ENCODE results near the gene CHRM1.

Gene CHRM1

DNA sequence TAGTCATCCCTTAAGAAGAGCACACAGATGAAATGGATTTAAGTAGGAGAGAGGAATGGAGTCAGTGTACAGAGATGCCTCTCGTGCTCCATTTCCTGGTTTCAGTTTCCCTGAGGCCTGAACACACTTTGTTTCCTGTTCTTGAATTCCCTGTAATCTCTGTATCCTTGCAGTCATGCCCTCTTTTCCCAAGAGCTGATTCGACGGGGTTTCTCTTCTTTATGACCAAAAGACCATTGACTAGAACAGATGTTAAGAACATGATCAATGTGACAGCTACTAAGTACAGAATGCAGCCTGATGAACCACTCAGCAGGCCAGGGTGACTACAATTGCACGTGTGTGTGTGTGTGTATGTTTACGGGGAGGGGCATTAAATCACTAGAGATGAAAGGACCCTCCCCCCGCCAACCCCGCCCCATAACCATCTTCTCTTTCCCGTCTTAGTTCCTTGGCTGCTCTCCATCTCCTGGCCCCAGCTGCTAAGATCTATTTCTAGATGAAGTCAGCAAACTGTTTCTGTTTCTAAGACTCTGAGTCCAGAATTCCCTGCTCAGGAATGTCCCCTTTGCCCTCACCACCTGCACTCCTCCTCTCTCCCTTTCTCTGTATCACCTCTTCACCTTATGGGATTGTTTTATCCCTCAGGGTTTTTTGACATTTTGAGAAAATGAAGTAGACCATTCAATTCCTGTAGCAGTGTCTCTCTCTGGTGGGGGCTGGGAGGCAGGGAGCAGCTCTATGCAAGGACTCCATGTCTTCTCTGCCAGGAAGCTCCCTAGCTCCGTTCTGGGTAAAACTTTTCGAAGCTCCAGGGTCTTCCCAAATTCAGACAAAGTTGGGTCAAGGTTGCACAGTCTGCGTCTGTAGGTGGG is 37.6 kb upstream of the CHRM1 start:
- Histone ChIP-seq H3K4me2 (ENCODE audit: low read length) (no peak overlapping the region), H3K79me1 (ENCODE audit: low read length) (no peaks in the 10 kb centered on the region), H2BK120ac (ENCODE audit: low read depth, low read length) (no peak overlapping the region), H4K8ac (ENCODE audit: low read depth, low read length) (no peak overlapping the region), H2BK15ac (replicated peaks; ENCODE audit: low read depth) (no peak overlapping the region), H3K4ac (ENCODE audit: low read depth, low read length) (no peak overlapping the region), H2AK5ac (ENCODE audit: low read length) (no peak overlapping the region), H3K18ac (ENCODE audit: low read length) (no peak overlapping the region), H4K5ac (ENCODE audit: low read length) (no peak overlapping the region), H3K36me3 (ENCODE audit: control insufficient read depth, insufficient read depth, low read length) (no peaks in the 10 kb centered on the region), H3K4me3 (ENCODE audit: low read length) (no peak overlapping the region), H2BK5ac (ENCODE audit: low read length) (no peak overlapping the region), H3K4me1 (ENCODE audit: control insufficient read depth, low read depth, low read length) (no peaks in the 10 kb centered on the region), H3K23ac (ENCODE audit: low read length) (no peak overlapping the region), H3K56ac (ENCODE audit: low read length) (no peak overlapping the region), H3K27ac (ENCODE audit: low read depth, low read length) (no peak overlapping the region), H3K79me2 (ENCODE audit: control insufficient read depth, insufficient read depth, low read length) (no peaks in the 10 kb centered on the region), H3K9ac (ENCODE audit: low read length) (no peak overlapping the region), H3K27me3 (ENCODE audit: insufficient read depth, low read length, poor library complexity) (no peaks in the 10 kb centered on the region)
- no CpG with 5 or more reads among the region's 11 CpGs for WGBS (ENCODE audit: extremely low coverage, insufficient coverage, low lambda C conversion rate)
- DNase-seq, result no peak

DNA sequence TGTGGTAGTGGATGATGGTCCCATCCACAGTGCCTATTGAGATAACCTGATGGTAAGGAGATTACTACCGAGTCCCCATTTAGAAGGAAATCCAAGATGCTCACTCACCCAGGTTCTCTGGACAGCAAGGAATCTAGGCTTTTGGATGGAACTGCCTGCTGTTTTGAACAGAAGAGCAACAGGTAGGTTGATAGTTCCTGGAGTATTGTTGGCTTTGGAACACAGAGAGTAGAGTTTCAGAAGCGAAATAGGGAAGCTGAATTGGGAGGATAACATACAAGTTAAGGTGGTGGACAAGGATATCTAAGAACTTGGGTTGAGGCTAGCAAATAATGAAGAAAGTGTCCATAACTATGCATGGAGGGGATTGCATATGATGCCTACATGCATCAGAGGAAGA is 36.0 kb upstream of the CHRM1 start:
- DNase-seq, result no peak
- no peak overlapping the region for H4K5ac ChIP-seq (ENCODE audit: low read length)
- H3K23ac ChIP-seq (ENCODE audit: low read length), result no peak overlapping the region
- no peak overlapping the region for H2BK15ac ChIP-seq (replicated peaks; ENCODE audit: low read depth)
- H3K4ac ChIP-seq (ENCODE audit: low read depth, low read length), result no peak overlapping the region
- no peak overlapping the region for H2AK5ac ChIP-seq (ENCODE audit: low read length)
- H3K27ac ChIP-seq (ENCODE audit: low read depth, low read length), result no peak overlapping the region
- H3K4me1 ChIP-seq (ENCODE audit: control insufficient read depth, low read depth, low read length), result no peaks in the 10 kb centered on the region
- no peak overlapping the region for H2BK5ac ChIP-seq (ENCODE audit: low read length)
- H3K18ac ChIP-seq (ENCODE audit: low read length), result no peak overlapping the region
- H3K36me3 ChIP-seq (ENCODE audit: control insufficient read depth, insufficient read depth, low read length), result no peaks in the 10 kb centered on the region
- no peak overlapping the region for H4K8ac ChIP-seq (ENCODE audit: low read depth, low read length)
- WGBS (ENCODE audit: extremely low coverage, insufficient coverage, low lambda C conversion rate), result no CpG with 5 or more reads among the region's 2 CpGs
- no peaks in the 10 kb centered on the region for H3K79me2 ChIP-seq (ENCODE audit: control insufficient read depth, insufficient read depth, low read length)
- no peak overlapping the region for H3K9ac ChIP-seq (ENCODE audit: low read length)
- no peak overlapping the region for H3K56ac ChIP-seq (ENCODE audit: low read length)
- H3K4me2 ChIP-seq (ENCODE audit: low read length), result no peak overlapping the region
- no peak overlapping the region for H3K4me3 ChIP-seq (ENCODE audit: low read length)
- no peaks in the 10 kb centered on the region for H3K27me3 ChIP-seq (ENCODE audit: insufficient read depth, low read length, poor library complexity)
- no peaks in the 10 kb centered on the region for H3K79me1 ChIP-seq (ENCODE audit: low read length)
- no peak overlapping the region for H2BK120ac ChIP-seq (ENCODE audit: low read depth, low read length)

DNA sequence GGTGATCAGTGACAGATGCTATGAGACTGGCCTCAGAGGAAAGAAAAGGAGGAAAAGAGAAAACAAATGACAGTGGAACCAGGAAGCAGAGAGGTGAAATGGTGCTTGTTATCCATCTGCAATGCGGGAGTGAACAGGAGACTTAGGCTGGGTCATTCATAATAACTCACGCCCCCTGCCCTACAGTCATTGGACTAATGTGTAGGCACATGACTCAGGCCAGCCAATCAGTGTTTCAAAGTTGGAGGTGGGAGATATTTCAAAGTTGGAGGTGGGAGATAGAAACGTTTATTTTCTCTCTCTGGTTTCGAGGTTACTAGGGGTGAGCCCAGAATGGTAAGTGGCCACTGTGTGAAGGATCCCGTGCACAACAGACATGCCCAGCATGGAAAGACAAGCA is 33.3 kb upstream of the CHRM1 start:
- Histone ChIP-seq H3K27ac (ENCODE audit: low read depth, low read length) (no peak overlapping the region), H2BK120ac (ENCODE audit: low read depth, low read length) (no peak overlapping the region), H3K18ac (ENCODE audit: low read length) (no peak overlapping the region), H3K36me3 (ENCODE audit: control insufficient read depth, insufficient read depth, low read length) (no peaks in the 10 kb centered on the region), H4K5ac (ENCODE audit: low read length) (no peak overlapping the region), H3K79me1 (ENCODE audit: low read length) (no peaks in the 10 kb centered on the region), H3K4ac (ENCODE audit: low read depth, low read length) (no peak overlapping the region), H3K4me3 (ENCODE audit: low read length) (no peak overlapping the region), H4K8ac (ENCODE audit: low read depth, low read length) (no peak overlapping the region), H3K27me3 (ENCODE audit: insufficient read depth, low read length, poor library complexity) (no peaks in the 10 kb centered on the region), H2AK5ac (ENCODE audit: low read length) (no peak overlapping the region), H2BK15ac (replicated peaks; ENCODE audit: low read depth) (no peak overlapping the region), H3K23ac (ENCODE audit: low read length) (no peak overlapping the region), H3K79me2 (ENCODE audit: control insufficient read depth, insufficient read depth, low read length) (no peaks in the 10 kb centered on the region), H3K56ac (ENCODE audit: low read length) (no peak overlapping the region), H3K4me1 (ENCODE audit: control insufficient read depth, low read depth, low read length) (no peaks in the 10 kb centered on the region), H3K9ac (ENCODE audit: low read length) (no peak overlapping the region), H3K4me2 (ENCODE audit: low read length) (no peak overlapping the region), H2BK5ac (ENCODE audit: low read length) (no peak overlapping the region)
- DNase-seq, result no peak
- no CpG with 5 or more reads among the region's 5 CpGs for WGBS (ENCODE audit: extremely low coverage, insufficient coverage, low lambda C conversion rate)

DNA sequence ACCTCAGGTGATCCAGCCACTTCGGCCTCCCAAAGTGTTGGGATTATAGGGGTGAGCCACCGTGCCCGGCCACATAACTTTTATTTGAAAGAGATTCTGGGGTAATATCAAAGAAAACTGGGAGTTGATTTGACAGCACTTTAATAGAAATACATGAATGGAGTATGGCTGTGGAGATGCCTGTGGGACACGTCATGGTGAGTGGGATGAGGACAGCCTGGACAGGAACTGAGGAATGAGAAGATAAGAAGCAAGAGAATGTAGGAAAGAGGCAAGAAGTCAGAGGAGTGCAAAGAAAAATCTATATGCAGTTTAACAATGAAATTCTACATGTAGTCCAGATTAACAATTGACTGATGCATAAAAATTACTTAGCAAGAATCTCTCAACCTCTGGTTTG is 32.6 kb upstream of the CHRM1 start:
- H3K4ac ChIP-seq (ENCODE audit: low read depth, low read length), result no peak overlapping the region
- no peak overlapping the region for H3K9ac ChIP-seq (ENCODE audit: low read length)
- H4K5ac ChIP-seq (ENCODE audit: low read length), result no peak overlapping the region
- WGBS (ENCODE audit: extremely low coverage, insufficient coverage, low lambda C conversion rate), result no CpG with 5 or more reads among the region's 4 CpGs
- no peak overlapping the region for H3K4me2 ChIP-seq (ENCODE audit: low read length)
- H2BK15ac ChIP-seq (replicated peaks; ENCODE audit: low read depth), result no peak overlapping the region
- H3K27me3 ChIP-seq (ENCODE audit: insufficient read depth, low read length, poor library complexity), result no peaks in the 10 kb centered on the region
- H3K79me1 ChIP-seq (ENCODE audit: low read length), result no peaks in the 10 kb centered on the region
- H3K4me3 ChIP-seq (ENCODE audit: low read length), result no peak overlapping the region
- no peak overlapping the region for H3K56ac ChIP-seq (ENCODE audit: low read length)
- H3K79me2 ChIP-seq (ENCODE audit: control insufficient read depth, insufficient read depth, low read length), result no peaks in the 10 kb centered on the region
- no peaks in the 10 kb centered on the region for H3K4me1 ChIP-seq (ENCODE audit: control insufficient read depth, low read depth, low read length)
- H2BK120ac ChIP-seq (ENCODE audit: low read depth, low read length), result no peak overlapping the region
- no peak overlapping the region for H3K23ac ChIP-seq (ENCODE audit: low read length)
- no peak overlapping the region for H3K18ac ChIP-seq (ENCODE audit: low read length)
- H2BK5ac ChIP-seq (ENCODE audit: low read length), result no peak overlapping the region
- no peak overlapping the region for H3K27ac ChIP-seq (ENCODE audit: low read depth, low read length)
- no peak overlapping the region for H4K8ac ChIP-seq (ENCODE audit: low read depth, low read length)
- H2AK5ac ChIP-seq (ENCODE audit: low read length), result no peak overlapping the region
- H3K36me3 ChIP-seq (ENCODE audit: control insufficient read depth, insufficient read depth, low read length), result no peaks in the 10 kb centered on the region
- no peak for DNase-seq

DNA sequence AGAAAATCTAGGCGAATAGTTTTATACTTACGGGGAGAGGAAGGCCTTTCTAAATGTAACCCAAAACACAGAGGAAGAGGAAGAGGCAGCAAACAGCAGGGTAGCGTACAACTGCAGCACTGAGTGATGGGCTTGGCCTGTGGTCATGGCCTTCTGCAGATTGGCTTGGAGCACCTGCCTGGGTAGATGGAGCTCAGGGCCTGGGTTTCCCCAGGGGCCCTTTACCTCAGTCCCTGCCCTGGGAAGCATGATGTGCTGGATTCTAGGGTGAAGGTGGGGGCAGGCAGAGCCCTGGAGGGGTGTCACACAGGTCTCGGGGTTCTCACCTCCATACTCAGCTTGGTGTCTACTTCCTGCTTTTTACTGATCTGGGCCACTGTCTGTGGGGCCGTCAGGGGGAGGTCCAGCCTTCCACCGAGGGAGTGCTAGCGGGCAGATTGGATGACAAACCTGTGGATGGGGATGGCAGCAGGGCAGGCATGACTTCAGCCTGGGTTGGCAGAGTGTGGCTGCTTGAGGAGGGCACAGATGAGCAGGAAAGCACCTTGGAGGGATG is 27.7 kb upstream of the CHRM1 start:
- no peak overlapping the region for H3K9ac ChIP-seq (ENCODE audit: low read length)
- H3K36me3 ChIP-seq (ENCODE audit: control insufficient read depth, insufficient read depth, low read length), result no peaks in the 10 kb centered on the region
- H2AK5ac ChIP-seq (ENCODE audit: low read length), result no peak overlapping the region
- no peak overlapping the region for H3K27ac ChIP-seq (ENCODE audit: low read depth, low read length)
- H3K4me3 ChIP-seq (ENCODE audit: low read length), result no peak overlapping the region
- WGBS (ENCODE audit: extremely low coverage, insufficient coverage, low lambda C conversion rate), result no CpG with 5 or more reads among the region's 7 CpGs
- H2BK15ac ChIP-seq (replicated peaks; ENCODE audit: low read depth), result no peak overlapping the region
- H3K4me1 ChIP-seq (ENCODE audit: control insufficient read depth, low read depth, low read length), result no peaks in the 10 kb centered on the region
- H3K79me2 ChIP-seq (ENCODE audit: control insufficient read depth, insufficient read depth, low read length), result no peaks in the 10 kb centered on the region
- no peak overlapping the region for H4K8ac ChIP-seq (ENCODE audit: low read depth, low read length)
- no peaks in the 10 kb centered on the region for H3K27me3 ChIP-seq (ENCODE audit: insufficient read depth, low read length, poor library complexity)
- H2BK120ac ChIP-seq (ENCODE audit: low read depth, low read length), result no peak overlapping the region
- no peak overlapping the region for H2BK5ac ChIP-seq (ENCODE audit: low read length)
- H3K18ac ChIP-seq (ENCODE audit: low read length), result no peak overlapping the region
- H3K56ac ChIP-seq (ENCODE audit: low read length), result no peak overlapping the region
- no peak overlapping the region for H3K4ac ChIP-seq (ENCODE audit: low read depth, low read length)
- no peaks in the 10 kb centered on the region for H3K79me1 ChIP-seq (ENCODE audit: low read length)
- no peak overlapping the region for H3K4me2 ChIP-seq (ENCODE audit: low read length)
- DNase-seq, result no peak
- H4K5ac ChIP-seq (ENCODE audit: low read length), result no peak overlapping the region
- H3K23ac ChIP-seq (ENCODE audit: low read length), result no peak overlapping the region
